GM10248 (cell line): ENCODE results near the gene SLCO4A1.
A peak's percentile ranks its signal among the peaks of the same experiment; 100 is the strongest.
"Not testable (repeated sequence)": the region's sequence is repeated elsewhere in the genome, so short reads cannot be mapped to it uniquely, and the experiment has no call there.

Experiments used
- CTCF ChIA-PET: fragments of 300-600 bp; sonication (Branson Sonifier 250); formaldehyde crosslinking; extraction: SDS; loops from one replicate; lab custom pipeline; 2021; ENCODE audit warnings: antibody characterized with exemption; lab: Yijun Ruan, JAX
- POLR2A ChIA-PET: fragments of 350-650 bp; sonication (Branson Sonifier 250); formaldehyde crosslinking; extraction: SDS; loops from one replicate; lab custom pipeline; 2020; ENCODE audit warnings: antibody characterized with exemption; lab: Yijun Ruan, JAX
- DNase-seq: peaks from one replicate; pipeline ENCODE4 v3.0.0; 2012; ENCODE audit errors: extremely low spot score
- CTCF ChIP-seq: IDR thresholded peaks from 2 replicates; pipeline ENCODE4 v1.5.1; 2012; ENCODE audit warnings: mild to moderate bottlenecking, low read depth; ENCODE audit errors: extremely low read depth, missing control alignments, control extremely low read depth

Gene SLCO4A1

DNA sequence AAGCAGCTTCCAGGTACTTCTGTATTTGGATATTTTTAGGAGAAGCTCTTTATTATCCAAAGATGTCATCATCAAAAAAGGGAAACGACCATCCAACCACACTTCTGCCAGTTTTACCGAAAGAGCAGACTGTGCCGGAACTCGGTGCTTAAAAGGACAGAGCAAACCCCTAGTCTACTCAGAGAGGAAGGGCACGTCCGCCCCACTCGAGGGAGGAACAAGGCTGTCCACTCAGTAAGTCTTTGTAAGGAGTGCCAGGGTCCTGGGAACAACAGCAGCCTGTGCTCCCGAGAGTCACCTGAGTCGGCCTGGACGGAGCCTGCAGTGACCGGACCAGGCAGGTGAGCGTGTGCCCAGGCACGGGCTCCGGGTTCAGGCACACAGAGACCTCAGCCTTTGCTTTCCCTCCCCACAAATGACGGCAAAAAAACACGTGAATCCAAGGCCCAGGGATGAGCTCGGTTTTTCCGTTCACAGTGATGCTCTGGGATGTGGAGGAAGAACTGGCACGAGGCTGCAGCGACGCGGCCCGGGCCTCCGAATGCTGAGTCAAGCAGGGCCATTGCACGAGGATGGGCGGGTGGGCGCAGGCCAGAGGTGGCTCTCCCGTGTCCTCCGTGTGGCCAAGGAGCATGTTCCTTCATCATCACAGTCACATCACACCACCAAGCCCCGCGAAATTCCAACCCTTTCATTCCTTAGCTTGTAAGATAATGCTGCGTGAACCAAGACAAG lies 17.4 kb upstream of the SLCO4A1 start:
- ChIA-PET CTCF (interaction anchor here (1.0 to 2.3 kb wide), 4 partner anchors 17 to 183 kb away, joined by 5 to 7 read pairs (median 6); partner anchors contain the start of gene SLCO4A1), POLR2A (no interaction called here)
- no peak for DNase-seq
- TF ChIP-seq CTCF: no peak

DNA sequence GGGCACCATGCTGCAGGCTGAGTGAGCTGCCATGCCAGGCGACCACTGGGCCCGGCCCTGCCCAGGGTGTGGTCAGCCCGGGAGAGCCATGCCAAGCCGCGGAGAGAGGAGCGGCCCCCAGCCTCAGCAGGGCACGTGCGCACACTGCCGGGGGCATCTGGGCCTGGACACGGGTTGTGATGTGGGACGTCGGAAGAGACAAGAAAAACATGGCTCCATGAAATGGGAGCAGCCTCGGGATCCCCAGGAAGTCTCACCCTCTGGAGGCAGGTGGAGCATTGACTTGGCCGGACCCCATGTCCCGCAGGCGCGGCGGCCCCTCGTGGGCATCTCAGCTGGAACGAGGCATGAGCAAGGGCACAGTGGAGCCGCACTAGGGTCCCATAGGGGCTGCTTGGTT lies 16.8 kb upstream of the SLCO4A1 start:
- no peak for DNase-seq
- TF ChIP-seq CTCF: no peak
- ChIA-PET POLR2A (no interaction called here), CTCF (interaction anchor here (1.0 to 2.2 kb wide), 3 partner anchors 9 to 182 kb away, joined by 5 to 10 read pairs (median 5); no protein-coding TSS in a partner anchor)

GRCh38 chr20:62625921-62626547 lies 16.3 kb upstream of the SLCO4A1 start:
- CTCF ChIA-PET: interaction anchor here (1.0 to 2.2 kb wide), 3 partner anchors 9 to 182 kb away, joined by 5 to 10 read pairs (median 5); no protein-coding TSS in a partner anchor

GRCh38 chr20:62627425-62627824 lies 14.9 kb upstream of the SLCO4A1 start:
- POLR2A ChIA-PET, DNase-seq: not testable (repeated sequence)
- CTCF ChIA-PET: interaction anchor here (1.7 kb wide), 1 partner anchor 15 kb away, joined by 6 read pairs; the partner anchor contains the start of gene SLCO4A1

More at GRCh38 chr20:62625921-62626547, 16.3 kb upstream of the SLCO4A1 start:
- no peak for TF ChIP-seq CTCF
- POLR2A ChIA-PET: no interaction called here
- DNase-seq: no peak

DNA sequence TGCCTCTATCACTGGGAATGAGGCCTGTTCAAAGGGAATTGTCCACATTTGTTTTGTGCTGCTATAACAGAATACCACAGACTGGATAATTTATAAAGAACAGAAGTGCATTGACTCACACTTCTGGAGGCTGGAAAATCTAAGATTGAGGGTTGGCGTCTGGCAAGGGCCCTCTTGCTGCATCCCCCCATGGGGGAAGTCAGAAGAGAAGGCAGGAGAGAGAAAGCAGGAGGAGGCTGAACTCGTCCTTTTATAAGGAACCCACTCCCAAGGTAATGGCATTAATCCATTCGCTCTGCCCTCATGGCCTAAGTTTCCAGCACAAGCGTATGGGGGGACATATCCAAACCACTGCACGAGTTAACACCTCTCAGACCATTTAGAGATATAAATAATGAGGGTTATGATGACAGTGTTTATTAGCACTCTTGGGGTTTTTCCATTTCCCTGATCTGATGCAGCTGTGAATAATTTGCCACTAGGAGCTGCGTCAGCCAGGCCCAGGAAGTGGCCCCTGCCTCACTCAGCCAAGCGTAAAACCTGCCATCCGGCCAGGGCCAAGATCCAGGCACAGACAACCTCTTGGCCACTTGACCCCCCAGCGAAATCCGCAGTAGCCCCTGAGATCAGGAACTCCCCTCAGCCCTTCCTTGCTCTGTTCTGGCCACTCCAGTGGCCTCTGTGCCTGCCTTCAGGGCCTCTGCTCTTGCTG lies 14.2 kb upstream of the SLCO4A1 start:
- TF ChIP-seq CTCF: no peak
- ChIA-PET CTCF (interaction anchor here (1.1 to 2.5 kb wide), 4 partner anchors 10 to 327 kb away, joined by 3 to 15 read pairs (median 4); partner anchors contain the start of gene SLCO4A1), POLR2A (no interaction called here)
- DNase-seq: peak; percentile 56

GRCh38 chr20:62628691-62629090 lies 13.6 kb upstream of the SLCO4A1 start:
- DNase-seq: no peak
- ChIA-PET POLR2A (no interaction called here), CTCF (interaction anchor here (1.0 to 2.5 kb wide), 6 partner anchors 9 to 328 kb away, joined by 3 to 15 read pairs (median 3); partner anchors contain the start of gene SLCO4A1)
- no peak for TF ChIP-seq CTCF
